MG63 (cell line): Measurements from ENCODE around the gene MRPL2. TPM values are rescaled to one million over a fixed set of nuclear protein-coding genes. Genes with fewer than 3 reads are reported as not detected.

ENCODE experiments used
- DNase-seq: peaks from one replicate; pipeline ENCODE4 v3.0.0-alpha.2; 2020
- H3K27me3 ChIP-seq: fragments of 250-450 bp; sonication (Bioruptor Pico); 2 replicates; pipeline ENCODE4 v1.5.1; 2020; ENCODE audit warnings: mild to moderate bottlenecking, moderate library complexity
- H3K36me3 ChIP-seq: fragments of 250-450 bp; sonication (Bioruptor Pico); 2 replicates; pipeline ENCODE4 v1.5.1; 2020; ENCODE audit warnings: mild to moderate bottlenecking, moderate library complexity
- H3K4me3 ChIP-seq: fragments of 250-450 bp; sonication (Bioruptor Pico); 2 replicates; pipeline ENCODE4 v1.5.1; 2020; ENCODE audit warnings: mild to moderate bottlenecking, moderate library complexity
- H3K9me3 ChIP-seq: fragments of 250-450 bp; sonication (Bioruptor Pico); 2 replicates; pipeline ENCODE4 v1.5.1; 2020; ENCODE audit warnings: mild to moderate bottlenecking, moderate library complexity
- total RNA-seq: library from RNA; depleted of rRNA; stranded (reverse); fragments of >200 nt; shearing (Covaris generic); gene quantifications from 2 replicates; pipeline ENCODE4 v1.2.3, GENCODE V29; 2014; ENCODE audit warnings: low replicate concordance

Gene MRPL2
- total RNA-seq, 1 experiment from 2014 or later: 54.7 TPM

DNA sequence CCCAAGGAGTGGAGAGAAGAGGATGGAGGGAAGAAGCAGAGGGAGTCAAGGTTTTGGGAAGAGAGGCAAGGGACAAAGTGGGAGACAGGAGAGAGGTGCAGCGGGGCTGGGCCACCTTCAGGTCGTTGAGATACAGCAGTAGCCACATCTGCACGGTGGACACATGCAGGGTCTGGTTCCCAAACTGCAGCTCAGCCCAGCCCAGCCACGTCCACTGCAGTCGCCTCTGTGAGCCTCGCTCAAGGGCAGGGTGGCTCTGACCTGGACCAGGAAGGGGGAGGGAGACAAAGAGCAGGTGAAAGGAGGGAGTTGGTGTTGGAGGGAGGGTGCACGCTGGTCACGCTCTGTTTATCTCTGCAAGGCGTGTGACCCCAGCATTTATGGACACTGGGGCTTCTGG lies 20.5 kb downstream of the MRPL2 start:
- no peaks in the 10 kb centered on the region for H3K9me3 ChIP-seq
- no peak for DNase-seq
- no peaks in the 10 kb centered on the region; the same call in 1 of the 2 replicates for H3K36me3 ChIP-seq
- H3K4me3 ChIP-seq: no peak overlapping the region
- no peaks in the 10 kb centered on the region for H3K27me3 ChIP-seq

DNA sequence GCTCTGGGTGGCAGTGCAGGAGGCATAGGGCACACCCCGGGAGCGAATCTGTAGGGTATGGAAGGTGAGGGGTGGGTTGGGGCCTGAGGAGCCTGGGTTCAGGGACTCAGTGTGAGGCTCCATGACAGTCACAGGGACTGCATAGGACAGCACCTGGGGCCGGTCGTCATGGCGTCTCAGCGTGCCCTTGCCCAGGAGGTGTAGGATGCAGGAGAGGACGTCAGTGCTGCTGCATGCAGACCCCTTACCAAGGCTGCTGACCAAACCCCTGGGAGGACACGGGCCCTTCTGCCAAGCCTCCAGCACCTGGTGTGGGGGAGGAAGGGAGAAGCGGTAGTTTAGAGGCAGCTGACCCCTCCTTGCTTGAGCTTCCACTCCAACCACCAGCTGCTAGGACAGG lies 21.5 kb downstream of the MRPL2 start:
- Histone ChIP-seq H3K27me3 (no peaks in the 10 kb centered on the region), H3K9me3 (no peaks in the 10 kb centered on the region), H3K36me3 (no peaks in the 10 kb centered on the region; the same call in 1 of the 2 replicates), H3K4me3 (no peak overlapping the region)
- DNase-seq: no peak

DNA sequence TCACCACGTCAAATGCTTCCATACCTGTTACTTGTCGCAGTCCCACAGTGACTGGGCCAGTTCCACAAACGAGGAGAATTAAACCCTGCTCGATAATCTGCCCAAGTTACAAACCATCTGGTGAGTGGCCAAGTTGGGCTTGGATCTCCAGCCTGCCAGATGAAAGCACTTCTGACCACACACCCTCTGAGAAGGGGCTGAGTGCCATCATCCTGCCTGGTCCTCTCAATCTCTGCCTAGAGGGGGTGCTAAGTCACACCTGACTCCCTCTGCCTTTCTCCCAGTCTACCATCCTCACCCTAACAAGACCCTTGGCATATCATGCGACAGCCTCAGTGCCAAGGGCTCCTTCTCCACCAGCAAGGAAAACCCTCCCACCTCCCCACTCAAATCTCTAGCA lies 22.0 kb downstream of the MRPL2 start:
- Histone ChIP-seq H3K36me3 (no peaks in the 10 kb centered on the region; the same call in 1 of the 2 replicates), H3K27me3 (no peaks in the 10 kb centered on the region), H3K4me3 (no peak overlapping the region), H3K9me3 (no peaks in the 10 kb centered on the region)
- DNase-seq: no peak

DNA sequence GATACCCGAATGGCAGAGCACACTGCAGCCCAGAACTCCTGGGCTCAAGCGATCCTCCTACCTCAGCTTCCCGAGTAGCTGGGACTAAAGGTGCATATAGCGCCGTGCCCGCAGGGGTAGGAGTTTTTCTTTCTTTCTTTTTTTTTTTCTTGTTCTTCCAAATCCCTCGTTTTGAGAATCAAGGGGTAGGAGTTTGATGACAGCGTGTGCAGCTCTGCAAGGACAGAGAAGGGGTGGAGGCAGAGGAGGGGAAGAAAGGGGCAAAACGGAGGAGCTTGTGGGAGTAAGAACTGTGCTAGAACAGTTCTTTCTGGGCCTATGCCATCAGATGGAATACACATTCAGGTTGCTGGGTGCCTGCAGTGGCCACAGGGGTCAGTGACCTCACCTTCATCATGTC lies 22.5 kb downstream of the MRPL2 start:
- Histone ChIP-seq H3K4me3 (no peak overlapping the region), H3K9me3 (no peaks in the 10 kb centered on the region), H3K27me3 (no peaks in the 10 kb centered on the region), H3K36me3 (no peaks in the 10 kb centered on the region; the same call in 1 of the 2 replicates)
- no peak for DNase-seq

DNA sequence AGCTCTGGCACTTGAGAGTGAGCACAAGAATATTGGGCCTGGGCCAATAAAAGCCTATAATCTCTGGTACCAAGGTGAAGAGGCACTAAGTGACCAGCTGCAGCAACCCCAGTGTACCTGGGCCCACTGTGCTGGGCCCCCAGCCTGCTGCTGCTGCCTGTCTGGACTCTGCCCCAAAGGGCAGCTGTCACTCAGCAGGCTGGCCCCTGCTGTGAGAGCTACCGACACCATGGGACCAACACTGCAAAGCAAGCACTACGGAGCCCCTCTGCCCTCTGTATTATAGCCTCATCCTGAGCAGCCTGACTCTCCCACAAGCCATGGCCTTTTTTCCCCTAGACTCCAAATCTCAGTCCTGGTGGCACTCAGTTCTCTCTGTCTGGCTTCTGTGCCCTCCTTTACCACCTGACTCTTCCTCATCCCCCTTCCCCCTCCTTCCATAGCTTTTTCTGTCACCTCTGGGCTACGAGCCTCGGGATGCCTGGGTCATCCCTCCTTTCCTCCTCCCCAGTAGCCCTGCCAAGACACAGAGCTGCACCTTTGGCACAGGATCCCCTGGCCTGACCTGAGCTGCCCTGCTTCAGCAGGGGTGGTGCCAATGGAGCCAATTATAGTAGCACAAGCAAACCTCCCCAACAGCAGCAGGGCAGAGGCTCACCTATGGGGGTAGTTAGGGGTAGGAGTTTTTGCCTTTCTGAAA lies 23.6 kb downstream of the MRPL2 start:
- Histone ChIP-seq H3K4me3 (no peak overlapping the region), H3K27me3 (no peaks in the 10 kb centered on the region), H3K36me3 (no peaks in the 10 kb centered on the region; the same call in 1 of the 2 replicates), H3K9me3 (no peaks in the 10 kb centered on the region)
- DNase-seq: no peak

DNA sequence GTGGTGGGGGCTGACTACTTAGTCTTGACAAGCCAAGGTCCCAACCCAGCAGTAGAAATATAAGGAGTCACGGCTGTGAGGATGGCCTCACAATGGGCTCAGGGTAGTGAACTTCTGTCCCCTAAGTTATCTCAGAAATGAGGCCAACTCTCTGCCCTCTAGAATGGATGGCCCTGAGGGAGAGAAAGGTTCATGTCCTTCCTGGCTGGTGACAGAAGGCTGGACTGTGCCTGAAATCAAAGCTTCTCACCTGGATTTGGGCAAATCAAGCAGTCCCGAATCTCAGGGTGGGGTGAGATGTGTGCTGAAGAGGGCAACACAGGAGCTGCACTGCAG lies 25.1 kb downstream of the MRPL2 start:
- Histone ChIP-seq H3K9me3 (no peaks in the 10 kb centered on the region), H3K36me3 (peaks cover 10% of the 10 kb centered on the region), H3K4me3 (no peak overlapping the region), H3K27me3 (no peaks in the 10 kb centered on the region)
- no peak for DNase-seq

DNA sequence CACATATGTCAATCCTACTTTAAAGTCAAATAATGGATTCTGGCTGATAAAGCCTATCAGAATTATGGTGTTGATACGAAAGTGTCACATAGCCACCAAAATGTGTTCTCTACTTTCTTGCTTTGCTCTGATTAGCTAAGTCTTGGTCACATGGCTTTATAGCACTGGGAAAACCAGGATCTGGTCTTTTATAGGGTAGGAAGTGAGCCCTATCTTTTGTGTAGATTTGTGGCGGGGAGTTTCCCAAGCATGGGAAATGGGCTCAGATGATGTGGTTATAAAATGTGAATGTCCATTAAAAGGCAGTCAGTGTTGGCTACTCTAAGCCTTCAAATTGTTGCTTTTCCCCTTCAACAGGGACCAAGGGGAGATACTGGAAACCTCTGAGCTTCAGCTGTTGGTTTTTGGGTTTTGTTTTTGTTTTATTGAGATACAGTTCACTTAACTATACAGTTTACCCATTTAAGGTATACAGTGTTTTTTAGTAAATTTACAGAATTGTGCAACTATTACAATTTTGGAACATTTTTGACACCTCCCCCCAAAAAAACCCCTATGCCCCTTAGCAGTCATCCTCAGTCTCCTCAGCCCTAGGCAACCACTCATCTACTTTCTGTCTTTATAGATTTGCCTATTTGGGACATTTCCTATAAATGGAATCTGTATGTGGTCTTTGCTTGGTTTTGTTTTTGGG lies 25.6 kb downstream of the MRPL2 start:
- Histone ChIP-seq H3K4me3 (no peak overlapping the region), H3K36me3 (peaks cover 10% of the 10 kb centered on the region), H3K27me3 (no peaks in the 10 kb centered on the region), H3K9me3 (no peaks in the 10 kb centered on the region)
- no peak for DNase-seq

DNA sequence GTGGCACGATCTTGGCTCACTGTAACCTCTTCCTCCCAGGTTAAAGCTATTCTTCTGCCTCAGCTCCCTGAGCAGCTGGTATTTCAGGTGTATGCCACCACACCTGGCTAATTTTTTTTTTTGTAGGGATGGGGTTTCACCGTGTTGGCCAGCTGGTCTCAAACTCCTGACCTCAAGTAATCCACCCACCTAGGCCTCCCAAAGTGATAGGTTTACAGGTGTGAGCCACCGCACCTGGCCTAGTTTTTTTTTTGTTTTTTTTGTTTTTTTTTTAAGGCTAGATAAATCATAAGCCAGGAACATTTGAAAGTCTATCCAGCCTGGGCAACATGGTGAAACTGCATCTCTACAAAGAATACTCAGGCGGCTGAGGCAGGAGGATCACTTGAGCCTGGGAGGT lies 26.9 kb downstream of the MRPL2 start:
- H3K4me3 ChIP-seq: no peak overlapping the region
- peaks cover 10% of the 10 kb centered on the region for H3K36me3 ChIP-seq
- H3K27me3 ChIP-seq: no peaks in the 10 kb centered on the region
- DNase-seq: no peak
- H3K9me3 ChIP-seq: no peaks in the 10 kb centered on the region

DNA sequence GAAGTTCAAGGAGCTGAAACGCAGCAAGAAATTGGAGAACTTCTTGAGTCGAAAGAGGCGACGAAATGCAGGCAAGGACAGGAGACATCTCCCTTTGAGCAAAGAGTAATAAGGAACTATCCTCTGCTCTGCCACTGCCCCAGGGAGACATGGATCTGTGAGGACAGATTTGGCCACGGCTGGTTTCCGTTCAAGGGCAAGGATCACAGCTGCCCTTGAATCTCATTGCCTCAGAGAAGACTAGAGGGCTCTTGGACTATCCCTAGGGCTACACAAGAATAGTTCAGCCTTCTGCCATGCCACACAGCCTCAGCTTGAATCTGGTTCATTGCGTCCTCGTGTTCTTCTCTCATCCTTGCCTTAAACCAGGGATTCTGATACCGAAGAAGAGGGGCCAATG lies 30.1 kb downstream of the MRPL2 start:
- no peaks in the 10 kb centered on the region for H3K9me3 ChIP-seq
- peaks cover 24% of the 10 kb centered on the region for H3K36me3 ChIP-seq
- no peak for DNase-seq
- no peaks in the 10 kb centered on the region for H3K27me3 ChIP-seq
- no peak overlapping the region for H3K4me3 ChIP-seq

DNA sequence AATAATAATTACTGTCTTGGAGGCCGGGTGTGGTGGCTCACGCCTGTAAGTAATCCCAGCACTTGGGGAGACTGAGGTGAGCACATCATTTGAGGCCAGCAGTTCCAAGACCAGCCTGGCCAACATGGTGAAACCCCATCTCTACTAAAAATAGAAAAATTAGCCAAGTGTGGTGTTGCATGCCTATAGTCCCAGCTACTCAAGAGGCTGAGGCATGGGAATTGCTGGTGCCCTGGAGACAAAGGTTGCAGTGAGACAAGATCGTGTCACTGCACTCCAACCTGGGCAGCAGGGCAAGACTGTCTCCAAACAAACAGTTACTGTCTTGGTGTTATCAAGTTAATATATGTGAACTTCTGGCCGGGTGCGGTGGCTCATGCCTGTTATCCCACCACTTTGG lies 32.9 kb downstream of the MRPL2 start:
- no peak for DNase-seq
- Histone ChIP-seq H3K36me3 (peaks cover 28% of the 10 kb centered on the region), H3K27me3 (no peaks in the 10 kb centered on the region), H3K4me3 (no peak overlapping the region), H3K9me3 (no peaks in the 10 kb centered on the region)

DNA sequence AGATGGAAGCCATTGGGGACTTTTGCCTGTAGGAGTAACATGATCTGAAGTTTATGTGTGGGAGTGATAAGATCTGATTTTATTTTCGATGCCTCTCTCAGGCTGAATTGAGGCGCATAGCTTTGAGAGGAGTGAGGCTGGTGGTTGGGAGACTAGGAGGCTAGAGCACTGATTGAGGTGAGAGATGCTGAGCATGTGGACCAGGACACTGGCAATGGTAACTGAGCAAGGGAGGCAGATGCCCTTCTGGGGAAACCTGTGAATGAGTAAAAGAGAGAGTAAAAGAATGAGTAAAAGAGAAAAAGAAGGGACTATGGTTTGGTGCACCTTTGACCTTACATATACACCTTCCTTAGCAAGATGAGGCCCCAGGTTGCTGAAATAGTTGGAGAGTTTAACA lies 34.8 kb downstream of the MRPL2 start:
- Histone ChIP-seq H3K27me3 (no peaks in the 10 kb centered on the region), H3K4me3 (no peak overlapping the region), H3K9me3 (no peaks in the 10 kb centered on the region), H3K36me3 (peaks cover 25% of the 10 kb centered on the region)
- DNase-seq: no peak

DNA sequence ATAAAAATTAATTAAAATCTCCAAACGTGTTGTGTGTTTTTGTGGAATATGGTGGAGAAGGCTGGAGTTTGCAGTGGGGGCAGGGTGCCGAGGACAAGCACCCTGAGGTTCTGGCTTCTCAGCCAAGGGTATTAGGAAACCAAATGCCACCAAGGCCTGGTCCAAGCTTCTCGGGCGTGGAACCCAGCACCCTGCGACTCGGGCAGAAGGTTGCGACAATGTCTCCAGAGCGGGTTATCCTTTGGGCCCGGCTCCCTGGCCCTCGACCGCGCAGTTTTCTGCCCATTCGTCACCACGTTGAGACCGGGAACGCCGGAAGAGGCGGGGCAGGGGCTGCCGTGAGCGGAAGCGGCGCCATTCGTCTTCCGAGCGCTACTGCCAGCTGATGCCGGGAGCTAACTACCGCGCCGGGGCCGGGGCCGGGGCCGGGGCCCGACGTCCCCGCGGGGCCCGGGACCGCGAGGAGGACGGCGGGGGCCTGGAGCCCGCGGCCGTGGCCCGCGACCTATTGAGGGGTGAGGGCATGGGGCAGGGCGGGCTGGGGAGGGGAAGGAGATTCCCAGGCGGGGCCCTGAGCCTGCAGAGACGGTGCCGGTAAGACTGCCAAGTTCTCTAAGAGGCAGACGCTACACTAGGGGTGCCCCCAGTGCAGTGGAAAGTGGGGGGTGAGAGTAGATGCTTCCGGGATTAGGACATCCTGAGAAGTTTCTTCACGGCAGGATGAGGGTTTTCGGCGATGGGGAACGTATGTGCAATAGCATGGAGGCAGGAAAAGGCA lies 37.8 kb downstream of the MRPL2 start, which contains the start of gene RRP36:
RRP36 (plus strand) TSS at position 354 of the 778 bp plus-strand sequence; CDS start at position 386, 32 bp downstream.
- peak; percentile 78 for DNase-seq
- Histone ChIP-seq H3K4me3 (peak within 1 kb of the TSS; percentile 66), H3K9me3 (no peaks in the 10 kb centered on the region), H3K27me3 (no peaks in the 10 kb centered on the region), H3K36me3 (peaks cover 20% of the 10 kb centered on the region)

DNA sequence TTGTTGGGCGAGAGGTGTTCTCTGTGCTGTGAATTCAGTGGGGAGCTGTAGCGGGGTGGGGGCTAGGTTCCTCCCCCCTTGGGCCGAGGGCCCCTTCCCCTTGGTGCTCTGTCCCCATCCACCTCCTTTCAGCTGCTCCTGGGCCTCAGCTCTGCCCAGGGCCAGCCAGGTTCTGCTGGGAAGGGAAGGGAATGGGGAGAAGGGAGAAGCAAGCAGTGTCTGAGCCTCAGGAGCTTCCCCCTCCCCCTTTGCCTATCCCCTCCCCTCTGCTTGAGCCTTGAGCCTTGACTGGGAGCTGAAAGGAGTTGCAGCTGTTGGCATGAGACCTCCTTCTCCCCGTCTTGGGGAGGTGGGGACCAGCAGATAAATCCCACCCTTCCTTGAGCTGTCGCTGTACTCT lies 38.4 kb downstream of the MRPL2 start:
- Histone ChIP-seq H3K36me3 (peaks cover 16% of the 10 kb centered on the region), H3K9me3 (no peaks in the 10 kb centered on the region), H3K27me3 (no peaks in the 10 kb centered on the region), H3K4me3 (peak overlapping the region; percentile 66)
- peak; percentile 10 for DNase-seq

DNA sequence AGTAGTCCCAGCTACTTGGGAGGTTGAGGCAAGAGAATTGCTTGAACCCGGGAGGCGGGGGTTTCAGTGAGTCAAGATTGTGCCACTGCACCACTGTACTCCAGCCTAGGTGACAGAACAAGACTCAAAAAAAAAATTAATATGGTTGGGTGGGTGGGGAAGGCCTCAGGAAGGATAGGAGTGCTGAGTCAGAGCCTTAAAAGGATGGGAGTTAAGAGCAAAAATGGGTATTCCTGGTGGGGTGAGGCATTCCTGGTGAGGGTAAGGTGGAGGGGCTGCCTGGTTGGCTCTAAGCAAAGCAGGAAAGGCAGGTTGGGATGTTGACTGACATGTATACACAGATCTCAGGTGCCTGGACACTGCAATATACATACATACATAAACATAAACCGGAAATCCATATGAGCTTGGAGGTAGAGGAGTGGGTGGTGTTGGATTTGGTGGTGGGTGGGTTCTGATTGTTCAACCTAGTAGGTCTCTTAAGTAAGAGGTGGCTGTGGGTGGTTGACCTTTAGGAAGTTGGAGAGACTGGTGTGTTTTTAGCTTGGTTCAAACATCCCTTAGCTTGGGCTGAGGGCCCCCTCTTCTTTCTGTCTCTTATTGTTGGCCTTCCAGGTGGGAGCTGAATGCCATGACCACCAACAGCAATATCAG lies 39.1 kb downstream of the MRPL2 start:
- Histone ChIP-seq H3K9me3 (no peaks in the 10 kb centered on the region), H3K4me3 (no peak overlapping the region), H3K27me3 (no peaks in the 10 kb centered on the region), H3K36me3 (peaks cover 14% of the 10 kb centered on the region)
- DNase-seq: no peak

DNA sequence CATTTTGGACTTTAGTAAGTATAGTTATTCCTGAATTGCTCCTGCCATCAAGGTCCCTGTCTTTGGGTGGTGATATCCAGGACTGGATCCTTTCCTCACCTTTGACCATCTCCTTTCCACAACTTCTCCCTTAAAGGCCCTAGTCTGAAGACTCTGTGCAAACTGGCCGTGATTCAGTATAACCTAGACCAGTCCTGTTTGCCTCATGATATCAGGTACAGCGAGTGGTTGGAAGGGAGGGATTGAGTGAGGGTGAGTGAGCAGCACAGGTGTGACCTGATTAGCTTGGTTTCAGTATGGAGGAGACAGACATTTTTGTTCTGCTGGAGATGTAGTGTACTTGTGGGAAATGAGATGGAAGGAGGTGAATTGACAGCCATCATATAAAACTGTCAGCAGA lies 40.1 kb downstream of the MRPL2 start:
- Histone ChIP-seq H3K36me3 (peaks cover 8% of the 10 kb centered on the region), H3K9me3 (no peaks in the 10 kb centered on the region), H3K27me3 (no peaks in the 10 kb centered on the region), H3K4me3 (no peak overlapping the region)
- DNase-seq: no peak

DNA sequence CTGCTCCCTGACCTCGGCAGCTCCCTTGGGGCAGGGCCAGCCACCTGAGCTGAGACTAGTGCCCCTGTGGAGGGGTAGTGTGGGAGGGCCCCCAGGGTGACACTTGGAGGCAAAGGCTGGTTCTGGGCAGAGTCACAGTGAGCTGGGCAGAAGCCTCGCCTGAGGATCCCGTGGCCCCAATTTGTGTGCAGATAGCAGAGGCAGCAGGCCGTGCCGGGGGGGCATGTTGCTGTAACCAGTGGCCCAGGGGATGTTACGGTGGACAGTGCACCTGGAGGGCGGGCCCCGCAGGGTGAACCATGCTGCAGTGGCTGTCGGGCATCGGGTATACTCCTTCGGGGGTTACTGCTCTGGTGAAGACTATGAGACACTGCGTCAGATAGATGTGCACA lies 42.3 kb downstream of the MRPL2 start:
- H3K4me3 ChIP-seq: no peak overlapping the region

More for the DNA sequence above, 42.3 kb downstream of the MRPL2 start:
- H3K9me3 ChIP-seq: no peaks in the 10 kb centered on the region
- H3K36me3 ChIP-seq: peaks cover 6% of the 10 kb centered on the region
- no peaks in the 10 kb centered on the region for H3K27me3 ChIP-seq
- no peak for DNase-seq
